GM12878 (cell line): ENCODE measurements around the gene HIVEP3. TPM values are rescaled to one million over a fixed set of nuclear protein-coding genes. Genes with fewer than 3 reads are reported as not detected.

Source experiments
- ATAC-seq: fragments of 200-7000 bp; cut with Tn5 transposase; 3 replicates; pipeline ENCODE4 v1.9.1; 2020; ENCODE audit warnings: mild to moderate bottlenecking, moderate library complexity
- BruUV-seq: library from RNA; stranded (reverse); fragments of 400-500 nt; replicated peaks from 2 replicates; lab custom pipeline; 2021; lab: Mats Ljungman, UMichigan
- CTCF ChIA-PET: fragments of 300-600 bp; sonication (Branson Sonifier 250); formaldehyde crosslinking; extraction: SDS; loops from one replicate; lab custom pipeline; 2021; ENCODE audit warnings: inconsistent platforms; lab: Yijun Ruan, JAX
- POLR2A ChIA-PET: fragments of 350-600 bp; formaldehyde crosslinking; extraction: SDS; loops from one replicate; lab custom pipeline; 2021; ENCODE audit warnings: inconsistent platforms; lab: Charles Lee
- RAD21 ChIA-PET: fragments of 300-600 bp; sonication (Branson Sonifier 250); formaldehyde crosslinking; loops from one replicate; lab custom pipeline; 2023; ENCODE audit warnings: antibody characterized with exemption; ENCODE audit not compliant: unreplicated experiment; lab: Charles Lee
- SMC1A ChIA-PET: fragments of 300-600 bp; sonication (Branson Sonifier 250); formaldehyde crosslinking; loops from one replicate; lab custom pipeline; 2023; ENCODE audit not compliant: unreplicated experiment, uncharacterized antibody; lab: Charles Lee
- DNase-seq: peaks from one replicate; pipeline ENCODE4 v3.0.0-alpha.2; 2011; ENCODE audit warnings: low read depth, low spot score
- FAIRE-seq: peaks from 3 replicates; lab custom pipeline; 2011; peaks lifted over from hg19 to GRCh38; lab: Jason Lieb, UNC
- H2AFZ ChIP-seq: 2 replicates; pipeline ENCODE4 v1.6.0; 2011; ENCODE audit warnings: low read depth, low read length, control low read depth; ENCODE audit not compliant: control insufficient read depth
- H3K27ac ChIP-seq: 2 replicates; pipeline ENCODE4 v1.5.1; 2011; ENCODE audit warnings: control low read depth; ENCODE audit not compliant: control insufficient read depth, insufficient read depth
- H3K27me3 ChIP-seq, 2 experiments: replicated peaks in 1 of 2; 2 replicates each; pipeline versions ENCODE4 v1.6.0 to v1.6.1; 2011; ENCODE audit warnings: low read length in 1 of 2; ENCODE audit not compliant: control insufficient read depth in 2 of 2, insufficient read depth in 2 of 2
- H3K36me3 ChIP-seq, 2 experiments: 2 replicates each; pipeline ENCODE4 v1.5.1; 2011; ENCODE audit warnings: low read length in 1 of 2; ENCODE audit not compliant: control insufficient read depth in 2 of 2, insufficient read depth in 2 of 2
- H3K4me1 ChIP-seq: 2 replicates; pipeline ENCODE4 v1.6.1; 2011; ENCODE audit warnings: mild to moderate bottlenecking, low read length, moderate library complexity, mixed read lengths; ENCODE audit not compliant: control insufficient read depth, insufficient read depth
- H3K4me2 ChIP-seq: 2 replicates; pipeline ENCODE4 v1.6.0; 2011; ENCODE audit warnings: control low read depth; ENCODE audit not compliant: control insufficient read depth, insufficient read depth
- H3K4me3 ChIP-seq: fragments of 200-600 bp; sonication (generic); 2 replicates; pipeline ENCODE4 v1.5.1; 2016
- H3K79me2 ChIP-seq: 2 replicates; pipeline ENCODE4 v1.6.0; 2011; ENCODE audit warnings: low read length; ENCODE audit not compliant: control insufficient read depth, insufficient read depth
- H3K9ac ChIP-seq: 2 replicates; pipeline ENCODE4 v1.8.0; 2011; ENCODE audit warnings: low read length, control low read depth, mixed read lengths; ENCODE audit not compliant: control insufficient read depth, insufficient read depth
- H3K9me3 ChIP-seq: replicated peaks from 3 replicates; pipeline ENCODE4 v1.5.1; 2011; ENCODE audit warnings: mild to moderate bottlenecking, low read length; ENCODE audit not compliant: control insufficient read depth, insufficient read depth
- H4K20me1 ChIP-seq: 2 replicates; pipeline ENCODE4 v1.6.0; 2011; ENCODE audit not compliant: control insufficient read depth, insufficient read depth
- ETV6 ChIP-seq, 2 experiments: fragments of 450-650 bp in 1 of 2; IDR thresholded peaks in 1 of 2; conservative IDR thresholded peaks in 1 of 2; 2 replicates each; pipeline ENCODE4 v1.6.1; 2014; ENCODE audit warnings: antibody characterized with exemption in 1 of 2, borderline replicate concordance in 1 of 2, low read depth in 1 of 2, mild to moderate bottlenecking in 1 of 2, moderate library complexity in 1 of 2
- KDM1A ChIP-seq: fragments of 200-600 bp; sonication (generic); IDR thresholded peaks from 2 replicates; pipeline ENCODE4 v1.6.1; 2016; ENCODE audit warnings: borderline replicate concordance
- NFIC ChIP-seq: IDR thresholded peaks from 2 replicates; pipeline ENCODE4 v1.6.1; 2012; ENCODE audit warnings: low read depth, mild to moderate bottlenecking, inconsistent platforms, low read length, moderate library complexity
- WGBS: methylation state at CpG from one replicate; pipeline ENCODE4 v1.1.6; 2016; ENCODE audit warnings: low lambda C conversion rate; ENCODE audit not compliant: insufficient replicate concordance, insufficient coverage; ENCODE audit errors: missing lambda C conversion rate; 5-methylcytosine and 5-hydroxymethylcytosine counted together
- in situ Hi-C: fragments of 300-500 bp; cut with MboI; formaldehyde crosslinking; loops from 9 replicates; pipeline ENCODE4 v1.14.3; 2018; ENCODE audit warnings: mixed read lengths
- intact Hi-C: fragments of 100-400 bp; cut with micrococcal nuclease; formaldehyde crosslinking; loops from one replicate; pipeline ENCODE4 v1.14.2; 2022; ENCODE audit not compliant: unreplicated experiment
- polyA plus RNA-seq, 11 experiments: library from polyadenylated mRNA; depleted of rRNA in 4 of 11; unstranded in 6 of 11; stranded (reverse) in 5 of 11; fragments of >200 nt; fragmentation: Nextera tagmentation in 4 of 11; fragmentation: Illumina TruSeq in 1 of 11; extraction: Ambion mirVana in 4 of 11; extraction: Trizol in 1 of 11; gene quantifications; 1 replicate in 1 of 11; 2 replicates in 10 of 11; pipeline versions ENCODE4 v1.2.1 to v1.2.3, GENCODE V29; 2011 to 2016; ENCODE audit warnings: inconsistent platforms in 2 of 11, missing spikeins in 2 of 11, low read depth in 1 of 11
- total RNA-seq, 4 experiments: library from RNA; depleted of rRNA in 3 of 4; stranded (reverse); fragments of >200 nt in 3 of 4; fragmentation: Illumina TruSeq in 1 of 4; extraction: Trizol in 1 of 4; gene quantifications; 2 replicates each; pipeline versions ENCODE4 v1.2.1 to v1.2.3, GENCODE V29; 2013 to 2021

The HIVEP3 gene
- total and polyA plus RNA-seq, 10 of the 15 experiments (the other 5 are each of a cell fraction or from before 2014, with no cell fraction given), result 1.8 to 13.6 (median 3.8) TPM

DNA sequence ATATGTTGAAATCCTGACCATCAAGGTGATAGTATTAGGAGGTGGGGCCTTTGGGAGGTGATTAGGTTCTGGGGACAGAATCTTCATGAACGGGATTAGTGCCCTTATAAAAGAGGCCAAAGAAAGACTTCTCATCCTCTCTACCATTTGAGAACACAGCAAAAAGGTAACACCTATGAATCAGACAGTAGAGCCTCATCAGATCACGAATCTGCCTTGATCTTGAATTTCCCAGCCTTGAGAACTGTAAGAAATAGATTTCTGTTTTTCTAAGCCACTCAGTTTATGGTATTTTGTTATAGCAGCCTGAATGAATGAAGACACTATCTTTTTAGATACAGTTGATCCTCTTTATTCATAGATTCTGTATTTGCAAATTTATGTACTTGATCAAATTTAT is 227.3 kb downstream of the HIVEP3 start:
- Histone ChIP-seq H3K4me3 (no peak overlapping the region), H3K4me2 (no peak overlapping the region), H3K9ac (no peak overlapping the region), H3K27ac (no peak overlapping the region), H4K20me1 (no peaks in the 10 kb centered on the region), H3K9me3 (no peaks in the 10 kb centered on the region), H3K36me3 (no peaks in the 10 kb centered on the region), H3K79me2 (no peaks in the 10 kb centered on the region), H2AFZ (no peak overlapping the region), H3K4me1 (peaks cover 18% of the 10 kb centered on the region), H3K27me3 (no peaks in the 10 kb centered on the region)
- 71% methylated on average over 2 of the region's 2 CpGs for WGBS
- no peak for ATAC-seq
- CTCF ChIA-PET, result interaction anchor here (0.8 kb wide), 1 partner anchor 121 kb away, joined by 3 read pairs; no protein-coding TSS in a partner anchor
- no peak for FAIRE-seq
- no peak for TF ChIP-seq KDM1A
- intact Hi-C loops, result no loop called here
- SMC1A ChIA-PET, result interaction anchor here (2.5 kb wide), 1 partner anchor 18 kb away, joined by 10 read pairs; no protein-coding TSS in a partner anchor
- POLR2A ChIA-PET, result no interaction called here
- no TSS peak for BruUV-seq
- RAD21 ChIA-PET, result no interaction called here
- no peak for DNase-seq
- in situ Hi-C loops, result no loop called here

DNA sequence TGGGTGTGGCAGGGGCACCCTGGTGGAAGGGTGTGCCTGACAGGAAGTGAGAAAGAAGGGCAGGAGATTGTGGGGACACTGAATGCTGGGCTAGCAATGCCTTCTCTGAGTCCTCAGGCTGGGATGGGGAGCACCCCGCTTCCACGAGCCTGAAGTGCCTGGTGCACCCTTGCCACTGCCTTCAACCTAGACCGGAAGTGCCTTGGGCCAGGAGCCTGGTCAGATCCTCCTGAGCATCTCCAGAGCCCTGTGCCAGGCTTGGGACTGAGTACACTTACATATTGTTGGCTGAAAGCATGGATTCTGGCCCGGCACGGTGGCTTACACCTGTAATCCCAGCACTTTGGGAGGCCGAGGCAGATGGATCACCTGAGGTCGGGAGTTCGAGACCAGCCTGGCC is 228.4 kb downstream of the HIVEP3 start:
- no peaks in the 10 kb centered on the region; a peak in 1 of 4 replicates for H3K36me3 ChIP-seq
- ChIA-PET SMC1A (interaction anchor here (1.0 to 2.0 kb wide), 2 partner anchors 9 to 17 kb away, joined by 4 to 12 read pairs; no protein-coding TSS in a partner anchor), RAD21 (interaction anchor here (1.0 kb wide), 1 partner anchor 37 kb away, joined by 3 read pairs; no protein-coding TSS in a partner anchor), CTCF (interaction anchor here (1.1 to 1.7 kb wide), 2 partner anchors 8 to 11 kb away, joined by 3 to 5 read pairs; no protein-coding TSS in a partner anchor), POLR2A (interaction anchor here (1.8 kb wide), 1 partner anchor 8 kb away, joined by 6 read pairs; no protein-coding TSS in a partner anchor)
- H3K4me2 ChIP-seq, result no peak overlapping the region
- no peaks in the 10 kb centered on the region for H3K9me3 ChIP-seq
- no peak overlapping the region for H3K9ac ChIP-seq
- no peak overlapping the region for H3K4me3 ChIP-seq
- TF ChIP-seq NFIC (no peak), ETV6 (conservative IDR thresholded peaks at IDR 0.05 in 1 of 2, IDR thresholded peaks at IDR 0.05 in 1 of 2; ENCODE audit: borderline replicate concordance in 1 of 2, low read depth in 1 of 2) (no peak)
- FAIRE-seq, result no peak
- ATAC-seq, result no peak
- peaks cover 19% of the 10 kb centered on the region for H3K4me1 ChIP-seq
- DNase-seq, result no peak
- no peaks in the 10 kb centered on the region for H4K20me1 ChIP-seq
- no TSS peak for BruUV-seq
- H3K27me3 ChIP-seq, result no peaks in the 10 kb centered on the region
- 90% methylated on average over 8 of the region's 8 CpGs for WGBS
- H2AFZ ChIP-seq, result no peak overlapping the region
- no peaks in the 10 kb centered on the region for H3K79me2 ChIP-seq
- H3K27ac ChIP-seq, result no peak overlapping the region
- in situ Hi-C loops (no loop called here), intact Hi-C loops (no loop called here)
